GM19025 (cell line): ENCODE data around the gene TCERG1L.

Source experiments
- ATAC-seq: cut with Tn5 transposase; IDR thresholded peaks from one replicate; pipeline ENCODE4 v1.9.1; 2021; ENCODE audit warnings: mild to moderate bottlenecking, low read depth, moderate library complexity; ENCODE audit not compliant: unreplicated experiment

Gene TCERG1L

GRCh38 chr10:131316321-131317075 lies 5.0 kb upstream of the TCERG1L start:
- ATAC-seq = no peak

GRCh38 chr10:131315344-131315743 lies 3.8 kb upstream of the TCERG1L start:
- no peak for ATAC-seq

- ATAC-seq = no peak
Measured at GRCh38 chr10:131314799-131315198, 3.3 kb upstream of the TCERG1L start.

- no peak for ATAC-seq
Measured at GRCh38 chr10:131314148-131314547, 2.6 kb upstream of the TCERG1L start.

GRCh38 chr10:131313377-131313776 lies 1.9 kb upstream of the TCERG1L start:
- ATAC-seq = no peak

GRCh38 chr10:131312478-131312836 lies 936 bp upstream of the TCERG1L start:
- no peak for ATAC-seq

GRCh38 chr10:131311402-131311660 lies 190 bp downstream of the TCERG1L start:
- no peak for ATAC-seq

GRCh38 chr10:131310551-131311401 lies 745 bp downstream of the TCERG1L start:
- ATAC-seq = no peak

- ATAC-seq = no peak
Measured at GRCh38 chr10:131310142-131310541, 1.4 kb downstream of the TCERG1L start.

GRCh38 chr10:131300508-131300907 lies 11.0 kb downstream of the TCERG1L start:
- no peak for ATAC-seq

- ATAC-seq = no peak
Measured at GRCh38 chr10:131290781-131291180, 20.7 kb downstream of the TCERG1L start.

GRCh38 chr10:131288648-131289047 lies 22.9 kb downstream of the TCERG1L start:
- ATAC-seq = no peak

- ATAC-seq = no peak
Measured at GRCh38 chr10:131282961-131283360, 28.6 kb downstream of the TCERG1L start.

GRCh38 chr10:131280101-131280500 lies 31.4 kb downstream of the TCERG1L start:
- ATAC-seq = no peak

GRCh38 chr10:131279516-131279915 lies 32.0 kb downstream of the TCERG1L start:
- no peak for ATAC-seq

GRCh38 chr10:131277969-131278368 lies 33.6 kb downstream of the TCERG1L start:
- ATAC-seq = no peak

- no peak for ATAC-seq
Measured at GRCh38 chr10:131277278-131277677, 34.2 kb downstream of the TCERG1L start.

GRCh38 chr10:131275691-131276090 lies 35.8 kb downstream of the TCERG1L start:
- no peak for ATAC-seq

GRCh38 chr10:131274883-131275282 lies 36.6 kb downstream of the TCERG1L start:
- ATAC-seq = no peak

- ATAC-seq = no peak
Measured at GRCh38 chr10:131274133-131274880, 37.2 kb downstream of the TCERG1L start.

- no peak for ATAC-seq
Measured at GRCh38 chr10:131273476-131273875, 38.0 kb downstream of the TCERG1L start.
